Transverse colon (tissue), 4 donors: Measurements from ENCODE around the gene SMIM20.

Source experiments
- CTCF ChIP-seq, 5 experiments: fragments of 200-600 bp in 3 of 5; fragments of 450-650 bp in 2 of 5; sonication (generic) in 3 of 5; IDR thresholded peaks; 1 replicate in 2 of 5; 2 replicates in 3 of 5; pipeline ENCODE4 v1.5.1; 2016 to 2017; ENCODE audit warnings: antibody characterized with exemption in 5 of 5, inconsistent platforms in 3 of 5, mild to moderate bottlenecking in 2 of 5, moderate library complexity in 1 of 5
- POLR2A ChIP-seq: fragments of 450-650 bp; IDR thresholded peaks from one replicate; pipeline ENCODE4 v1.6.1; 2016; ENCODE audit warnings: antibody characterized with exemption, mild to moderate bottlenecking, moderate library complexity
- POLR2AphosphoS5 ChIP-seq, 3 donors: sonication (generic); formaldehyde crosslinking; IDR thresholded peaks; one replicate each; pipeline ENCODE4 v1.6.1; 2016; ENCODE audit warnings: antibody characterized with exemption in 3 of 3

GRCh38 chr4:25949173-25949748, 35.2 kb downstream of the SMIM20 start:
- TF ChIP-seq CTCF (IDR thresholded peaks at IDR 0.05) (no peak), POLR2A (no peak), POLR2AphosphoS5 (IDR thresholded peaks at IDR 0.05) (no peak)
